HG02981 (cell line): ENCODE data around the gene FAM20B.

Source experiments
- ATAC-seq: cut with Tn5 transposase; IDR thresholded peaks from one replicate; pipeline ENCODE4 v1.9.1; 2021; ENCODE audit warnings: mild to moderate bottlenecking, moderate library complexity; ENCODE audit not compliant: unreplicated experiment

FAM20B gene

GRCh38 chr1:179090923-179091322, 65.2 kb downstream of the FAM20B start:
- no peak for ATAC-seq

- ATAC-seq = no peak
Observed at GRCh38 chr1:179091691-179092165, 66.0 kb downstream of the FAM20B start.

GRCh38 chr1:179092896-179093461, 67.3 kb downstream of the FAM20B start:
- no peak for ATAC-seq

GRCh38 chr1:179094818-179095217, 69.1 kb downstream of the FAM20B start:
- no peak for ATAC-seq

- ATAC-seq = no peak
Observed at GRCh38 chr1:179095377-179095776, 69.7 kb downstream of the FAM20B start.

GRCh38 chr1:179095924-179096323, 70.2 kb downstream of the FAM20B start:
- ATAC-seq = no peak

GRCh38 chr1:179099891-179100290, 74.2 kb downstream of the FAM20B start:
- ATAC-seq = no peak

- no peak for ATAC-seq
Observed at GRCh38 chr1:179101566-179101965, 75.9 kb downstream of the FAM20B start.

GRCh38 chr1:179103999-179104398, 78.3 kb downstream of the FAM20B start:
- no peak for ATAC-seq

- ATAC-seq = no peak
Observed at GRCh38 chr1:179104611-179105250, 79.0 kb downstream of the FAM20B start.

- ATAC-seq = no peak
Observed at GRCh38 chr1:179105393-179105792, 79.7 kb downstream of the FAM20B start.

- ATAC-seq = no peak
Observed at GRCh38 chr1:179107706-179108629, 82.3 kb downstream of the FAM20B start.

- no peak for ATAC-seq
Observed at GRCh38 chr1:179108644-179109043, 83.0 kb downstream of the FAM20B start.

- ATAC-seq = no peak
Observed at GRCh38 chr1:179115181-179115580, 89.5 kb downstream of the FAM20B start.

- ATAC-seq = no peak
Observed at GRCh38 chr1:179119513-179119912, 93.8 kb downstream of the FAM20B start.

GRCh38 chr1:179120736-179121135, 95.0 kb downstream of the FAM20B start:
- ATAC-seq = no peak

GRCh38 chr1:179121159-179121938, 95.7 kb downstream of the FAM20B start:
- no peak for ATAC-seq

GRCh38 chr1:179124873-179125272, 99.2 kb downstream of the FAM20B start:
- no peak for ATAC-seq
